Breast epithelium (tissue), 4 donors: ENCODE results near the gene TTC22. TPM values are rescaled to one million over a fixed set of nuclear protein-coding genes. Genes with fewer than 3 reads are reported as not detected.

Source experiments
- DNase-seq, 2 donors: peaks; one replicate each; pipeline ENCODE4 v3.0.0-alpha.2; 2019; ENCODE audit warnings: low spot score in 2 of 2
- H3K27ac ChIP-seq, 2 donors: fragments of 200-600 bp; sonication (generic) in 1 of 2; one replicate each; pipeline ENCODE4 v1.5.1; 2016 to 2019; ENCODE audit warnings: mild to moderate bottlenecking in 1 of 2
- H3K27me3 ChIP-seq, 2 donors: fragments of 200-600 bp; sonication (generic) in 1 of 2; one replicate each; pipeline versions ENCODE4 v1.5.1 to v1.6.0; 2017 to 2019; ENCODE audit warnings: control low read depth in 1 of 2, mild to moderate bottlenecking in 1 of 2
- H3K36me3 ChIP-seq: fragments of 200-600 bp; one replicate; pipeline ENCODE4 v1.5.1; 2019
- H3K4me1 ChIP-seq, 2 donors: fragments of 200-600 bp; sonication (generic); one replicate each; pipeline ENCODE4 v1.5.1; 2016 to 2019; ENCODE audit warnings: control low read depth in 1 of 2
- H3K4me3 ChIP-seq, 3 donors: fragments of 200-600 bp; sonication (generic); 1 replicate in 2 of 3; 2 replicates in 1 of 3; pipeline ENCODE4 v1.5.1; 2016 to 2019; ENCODE audit warnings: mild to moderate bottlenecking in 3 of 3, moderate library complexity in 2 of 3
- H3K9me3 ChIP-seq, 2 donors: fragments of 200-600 bp; sonication (generic) in 1 of 2; one replicate each; pipeline ENCODE4 v1.5.1; 2016 to 2019; ENCODE audit warnings: control low read depth in 1 of 2
- POLR2A ChIP-seq: fragments of 450-650 bp; IDR thresholded peaks from one replicate; pipeline ENCODE4 v1.6.1; 2016; ENCODE audit warnings: antibody characterized with exemption, mild to moderate bottlenecking, moderate library complexity
- POLR2AphosphoS5 ChIP-seq, 3 donors: sonication (generic); formaldehyde crosslinking; IDR thresholded peaks; one replicate each; pipeline ENCODE4 v1.6.1; 2017; ENCODE audit warnings: antibody characterized with exemption in 3 of 3
- intact Hi-C: fragments of 100-400 bp; cut with DNase I; formaldehyde crosslinking; loops from one replicate; pipeline ENCODE4 v1.15.1; 2023; ENCODE audit warnings: low total_unique reads
- total RNA-seq, 3 donors: library from RNA; depleted of rRNA; stranded (reverse); fragments of >200 nt; gene quantifications; one replicate each; pipeline ENCODE4 v1.1.0, GENCODE V29; 2016
- TF ChIP-seq, protein P1 (sequence below), 3 donors: fragments of 450-650 bp; IDR thresholded peaks; one replicate each; pipeline ENCODE4 v1.5.1; 2016 to 2017; ENCODE audit warnings: antibody characterized with exemption in 3 of 3, mild to moderate bottlenecking in 3 of 3, moderate library complexity in 3 of 3

Gene TTC22
- total RNA-seq, 3 donors from 2014 or later: 0.32 to 15.8 (median 7.9) TPM

DNA sequence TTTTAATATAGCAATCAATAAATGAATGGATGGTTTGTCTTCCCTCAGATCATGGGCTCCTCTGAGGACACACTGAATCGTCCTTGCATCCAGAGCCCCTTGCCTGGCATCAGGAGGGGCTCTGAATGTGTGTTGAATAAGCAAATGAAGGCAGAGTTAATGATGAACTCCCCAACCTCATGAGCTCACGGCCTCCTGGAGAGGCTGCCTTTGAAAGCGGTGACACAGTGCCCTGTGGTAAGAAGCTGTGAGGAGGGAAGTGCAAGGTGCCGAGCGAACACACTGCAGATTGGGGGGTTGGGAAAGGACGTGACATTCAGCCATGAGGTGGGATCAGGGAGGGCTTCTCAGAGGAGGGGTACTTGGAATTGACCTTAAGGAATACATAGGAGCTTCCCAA lies 33.6 kb downstream of the TTC22 start:
- intact Hi-C loops: no loop called here
- Histone ChIP-seq H3K9me3 (no peaks in the 10 kb centered on the region), H3K27me3 (no peaks in the 10 kb centered on the region), H3K36me3 (no peaks in the 10 kb centered on the region), H3K4me1 (no peaks in the 10 kb centered on the region), H3K4me3 (no peak overlapping the region), H3K27ac (no peak overlapping the region)
- no peak for TF ChIP-seq POLR2AphosphoS5 (IDR thresholded peaks at IDR 0.05)
- no peak for TF ChIP-seq POLR2A
- TF ChIP-seq, protein P1, sequence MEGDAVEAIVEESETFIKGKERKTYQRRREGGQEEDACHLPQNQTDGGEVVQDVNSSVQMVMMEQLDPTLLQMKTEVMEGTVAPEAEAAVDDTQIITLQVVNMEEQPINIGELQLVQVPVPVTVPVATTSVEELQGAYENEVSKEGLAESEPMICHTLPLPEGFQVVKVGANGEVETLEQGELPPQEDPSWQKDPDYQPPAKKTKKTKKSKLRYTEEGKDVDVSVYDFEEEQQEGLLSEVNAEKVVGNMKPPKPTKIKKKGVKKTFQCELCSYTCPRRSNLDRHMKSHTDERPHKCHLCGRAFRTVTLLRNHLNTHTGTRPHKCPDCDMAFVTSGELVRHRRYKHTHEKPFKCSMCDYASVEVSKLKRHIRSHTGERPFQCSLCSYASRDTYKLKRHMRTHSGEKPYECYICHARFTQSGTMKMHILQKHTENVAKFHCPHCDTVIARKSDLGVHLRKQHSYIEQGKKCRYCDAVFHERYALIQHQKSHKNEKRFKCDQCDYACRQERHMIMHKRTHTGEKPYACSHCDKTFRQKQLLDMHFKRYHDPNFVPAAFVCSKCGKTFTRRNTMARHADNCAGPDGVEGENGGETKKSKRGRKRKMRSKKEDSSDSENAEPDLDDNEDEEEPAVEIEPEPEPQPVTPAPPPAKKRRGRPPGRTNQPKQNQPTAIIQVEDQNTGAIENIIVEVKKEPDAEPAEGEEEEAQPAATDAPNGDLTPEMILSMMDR (IDR thresholded peaks at IDR 0.05): no peak
- DNase-seq: no peak

DNA sequence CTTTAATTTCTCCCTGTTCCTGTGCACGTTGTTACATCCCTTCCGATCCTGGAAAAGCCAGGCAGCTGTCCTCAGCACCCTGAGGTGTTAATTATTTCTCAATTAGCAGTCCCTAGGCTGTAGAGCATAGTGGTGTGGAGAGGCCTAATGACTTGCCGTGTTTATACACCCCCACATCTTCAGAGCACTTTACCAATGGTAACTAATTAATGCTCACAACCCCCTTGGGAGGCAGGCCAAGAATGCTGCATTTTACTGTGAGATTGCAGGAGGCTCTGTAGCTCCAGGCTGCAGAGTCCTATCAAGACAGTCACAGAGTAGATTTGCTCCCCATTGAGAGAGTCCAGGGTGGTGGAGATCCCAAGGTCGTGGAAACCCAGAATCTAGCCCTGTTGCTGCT lies 34.4 kb downstream of the TTC22 start:
- Histone ChIP-seq H3K4me1 (no peaks in the 10 kb centered on the region), H3K9me3 (no peaks in the 10 kb centered on the region), H3K4me3 (no peak overlapping the region), H3K36me3 (no peaks in the 10 kb centered on the region), H3K27me3 (no peaks in the 10 kb centered on the region), H3K27ac (no peak overlapping the region)
- DNase-seq: no peak
- intact Hi-C loops: no loop called here
- TF ChIP-seq POLR2AphosphoS5 (IDR thresholded peaks at IDR 0.05) (no peak), POLR2A (no peak)
- TF ChIP-seq, protein P1 (IDR thresholded peaks at IDR 0.05): no peak

DNA sequence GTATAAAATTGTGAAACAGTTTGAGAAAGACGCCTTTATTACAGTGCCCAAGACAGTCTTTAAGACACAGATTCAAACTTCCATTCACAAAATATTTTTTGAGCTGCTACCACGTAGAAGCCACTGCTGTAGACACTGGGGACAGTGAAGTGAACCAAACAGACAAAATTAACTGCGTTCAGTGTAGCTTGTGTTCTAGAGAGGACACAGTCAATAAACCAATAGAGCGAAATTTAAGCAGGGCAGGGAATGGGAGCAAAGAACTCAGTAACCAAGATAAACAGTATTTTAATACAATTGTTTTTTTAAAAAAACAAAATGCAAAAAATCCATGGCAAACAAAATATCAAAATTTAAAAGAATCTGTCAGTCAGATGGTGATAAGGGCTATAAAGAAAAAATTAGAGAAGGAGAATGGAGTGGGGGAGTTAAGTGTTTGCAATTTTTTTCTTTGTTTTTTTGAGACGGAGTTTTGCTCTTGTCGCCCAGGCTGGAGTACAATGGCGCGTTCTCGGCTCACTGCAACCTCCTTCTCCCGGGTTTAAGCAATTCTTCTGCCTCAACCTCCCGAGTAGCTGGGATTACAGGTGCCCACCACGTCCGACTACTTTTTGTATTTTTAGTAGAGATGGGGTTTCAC lies 36.1 kb downstream of the TTC22 start:
- peak overlapping the region; percentile 53 to 78 for H3K27ac ChIP-seq

DNA sequence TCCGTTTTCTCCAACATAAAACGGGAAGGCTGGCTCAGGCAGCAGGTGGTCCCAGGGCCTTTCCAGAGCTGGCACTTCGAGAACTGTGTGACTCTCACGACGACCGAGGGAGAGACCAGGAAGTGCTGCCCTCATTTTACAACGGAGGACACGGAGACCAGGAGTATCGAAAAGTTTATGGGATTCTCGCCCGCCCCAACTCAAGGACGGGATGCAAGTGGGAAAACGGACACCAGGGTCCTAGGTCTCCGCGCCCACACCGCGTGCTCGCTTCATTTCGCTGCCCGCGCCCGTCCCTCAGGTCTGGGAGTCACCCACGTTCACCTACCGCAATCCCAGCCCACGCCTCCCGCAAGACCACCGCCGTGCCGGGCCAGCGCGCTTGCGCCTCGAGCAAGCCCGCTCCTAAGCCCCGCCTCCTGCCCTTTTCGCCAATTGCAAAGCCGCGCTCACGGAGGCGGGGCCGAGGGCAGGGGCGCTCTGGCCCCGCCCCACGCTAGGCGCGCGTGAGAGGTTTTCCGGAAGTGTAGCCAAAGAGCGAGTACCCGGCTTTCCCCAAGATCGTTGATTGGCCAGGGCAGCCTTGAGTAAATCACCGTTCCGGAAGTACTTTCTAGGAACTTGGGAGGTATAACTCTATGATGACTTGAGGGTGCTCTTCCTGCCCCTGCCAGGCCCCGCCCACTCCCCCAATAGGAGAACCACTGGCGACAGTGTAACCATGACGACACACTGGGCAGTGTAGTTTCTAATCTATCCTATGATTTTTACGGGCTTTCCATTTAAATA lies 36.8 kb downstream of the TTC22 start, which contains the start of gene PARS2:
TSS of gene PARS2 (minus strand) at position 391 of the 789 bp plus-strand sequence. CDS start 5,362 bp downstream, outside the sequence.
- DNase-seq: peak; percentile 92 to 96
- Histone ChIP-seq H3K27me3 (no peaks in the 10 kb centered on the region), H3K4me1 (no peaks in the 10 kb centered on the region), H3K9me3 (no peaks in the 10 kb centered on the region), H3K27ac (peak within 1 kb of the TSS; percentile 78 to 84), H3K36me3 (no peaks in the 10 kb centered on the region), H3K4me3 (peak within 1 kb of the TSS; percentile 74 to 97 (median 85))
- TF ChIP-seq POLR2AphosphoS5 (IDR thresholded peaks at IDR 0.05) (peak; percentile 61 to 81 (median 76)), POLR2A (peak; percentile 67)
- TF ChIP-seq, protein P1 (IDR thresholded peaks at IDR 0.05): no peak
- intact Hi-C loops: no loop called here

More for the DNA sequence above, 36.1 kb downstream of the TTC22 start:
- Histone ChIP-seq H3K27me3 (no peaks in the 10 kb centered on the region), H3K4me3 (peak overlapping the region; percentile 74 to 97 (median 85)), H3K4me1 (no peaks in the 10 kb centered on the region), H3K36me3 (no peaks in the 10 kb centered on the region), H3K9me3 (no peaks in the 10 kb centered on the region)
- intact Hi-C loops: no loop called here
- DNase-seq: no peak
- TF ChIP-seq POLR2AphosphoS5 (IDR thresholded peaks at IDR 0.05) (no peak), POLR2A (no peak)
- TF ChIP-seq, protein P1 (IDR thresholded peaks at IDR 0.05): no peak

DNA sequence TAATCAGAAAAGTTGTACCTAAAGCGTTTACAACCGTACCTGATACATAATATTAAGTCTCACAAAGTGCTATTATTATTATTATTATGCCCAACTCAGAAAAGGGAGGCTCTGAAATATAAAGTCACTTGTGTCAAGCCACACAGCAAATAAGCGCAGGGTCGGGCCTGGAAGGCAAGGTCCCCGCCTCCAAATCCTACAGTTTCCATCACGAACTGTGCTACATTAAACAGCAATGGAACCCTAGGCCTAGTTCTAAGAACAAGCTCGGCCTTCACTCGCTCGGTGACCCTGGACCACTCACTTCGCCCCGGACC lies 37.3 kb downstream of the TTC22 start:
- TF ChIP-seq POLR2AphosphoS5 (IDR thresholded peaks at IDR 0.05): no peak
- no peaks in the 10 kb centered on the region for H3K4me1 ChIP-seq
- H3K36me3 ChIP-seq: no peaks in the 10 kb centered on the region
- H3K27ac ChIP-seq: peak overlapping the region; percentile 78 to 84
- intact Hi-C loops: no loop called here
- no peak for DNase-seq
- H3K4me3 ChIP-seq: peak overlapping the region; percentile 74 to 97 (median 85)
- no peaks in the 10 kb centered on the region for H3K27me3 ChIP-seq
- no peaks in the 10 kb centered on the region for H3K9me3 ChIP-seq
